A549 treated with CORT108297 at 1 μM for 4 hours (cell line): ENCODE measurements around the gene CABP1. TPM values are rescaled to one million over a fixed set of nuclear protein-coding genes. Genes with fewer than 3 reads are reported as not detected.

ENCODE experiments used
- total RNA-seq: library from RNA; stranded (reverse); fragments of 200-300 nt; extraction: Qiagen RNA extraction; gene quantifications from 5 replicates; pipeline ENCODE4 v1.2.3, GENCODE V29; 2022

The CABP1 gene
- 0.08 to 0.28 TPM (median 0.25 TPM) in 5 replicates for total RNA-seq

GRCh38 chr12:120639771-120640721, at the start of gene CABP1:
Gene CABP1 (plus strand): TSS chr12:120640626. CDS start chr12:120640686, 60 bp downstream.

GRCh38 chr12:120686690-120687577, 46.5 kb downstream of the CABP1 start, which contains the start of gene MLEC:
Gene MLEC (plus strand): TSS chr12:120687149. CDS start chr12:120687297, 148 bp downstream.

DNA sequence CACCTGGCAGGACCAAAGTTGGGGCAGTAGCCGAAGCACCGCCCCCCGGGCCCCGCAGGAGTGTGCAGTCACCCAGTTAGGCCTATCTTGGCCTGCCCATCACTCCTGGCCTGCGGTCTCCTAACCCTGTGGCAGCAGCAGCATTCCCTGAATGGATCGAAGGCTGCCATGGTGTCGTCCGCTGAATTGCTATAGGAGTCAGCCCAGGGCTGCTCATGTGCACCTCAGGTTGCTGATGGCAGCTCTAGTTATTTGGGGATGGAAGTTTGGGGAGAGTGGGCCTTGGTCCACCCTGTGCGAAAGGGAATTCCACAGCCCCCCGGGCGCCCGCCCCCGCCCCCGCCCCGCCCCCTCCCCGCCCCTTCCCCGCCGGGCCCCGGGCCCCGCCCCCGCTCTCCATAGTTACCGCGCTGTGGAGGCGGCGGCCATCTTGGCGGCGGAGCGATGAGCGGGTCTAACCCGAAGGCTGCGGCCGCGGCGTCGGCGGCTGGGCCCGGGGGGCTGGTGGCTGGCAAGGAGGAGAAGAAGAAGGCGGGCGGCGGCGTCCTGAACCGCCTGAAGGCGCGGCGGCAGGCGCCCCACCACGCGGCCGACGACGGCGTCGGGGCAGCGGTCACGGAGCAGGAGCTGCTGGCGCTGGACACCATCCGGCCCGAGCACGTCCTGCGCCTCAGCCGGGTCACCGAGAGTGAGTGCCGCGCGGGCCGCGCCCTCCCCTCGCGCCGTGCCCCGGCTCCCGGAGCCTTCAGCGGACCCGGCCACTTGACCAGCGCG, 69.8 kb downstream of the CABP1 start, which contains the start of gene UNC119B:
Gene UNC119B (plus strand): TSS at position 428 of the 774 bp plus-strand sequence. CDS start 17 bp downstream, at position 445.

Other genes starting within 250 kb of the CABP1 start
- gene COX6A1, start 202.5 kb upstream of the CABP1 start, total RNA-seq = 710 to 890 TPM (median 854 TPM) in 5 replicates
- gene TRIAP1, start 194.2 kb upstream of the CABP1 start, total RNA-seq = 72.6 to 91.5 TPM (median 74.1 TPM) in 5 replicates
- 22.6 to 26.1 TPM (median 25.3 TPM) in 5 replicates for gene GATC, start 194.2 kb upstream of the CABP1 start, total RNA-seq
- gene SRSF9, start 170.9 kb upstream of the CABP1 start, total RNA-seq = 181 to 225 TPM (median 215 TPM) in 5 replicates
- gene DYNLL1, start 144.5 kb upstream of the CABP1 start, total RNA-seq = 628 to 767 TPM (median 649 TPM) in 5 replicates
- 27.2 to 30.9 TPM (median 27.9 TPM) in 5 replicates for gene COQ5, start 111.5 kb upstream of the CABP1 start, total RNA-seq
- gene RNF10, start 106.3 kb upstream of the CABP1 start, total RNA-seq = 99.3 to 116 TPM (median 102 TPM) in 5 replicates
- 50.7 to 58.4 TPM (median 51.9 TPM) in 5 replicates for gene POP5, start 59.2 kb upstream of the CABP1 start, total RNA-seq
- gene MLEC, start 46.5 kb downstream of the CABP1 start, total RNA-seq = 82.8 to 102 TPM (median 87.8 TPM) in 5 replicates
- 25.0 to 31.6 TPM (median 28.8 TPM) in 5 replicates for gene UNC119B, start 69.8 kb downstream of the CABP1 start, total RNA-seq
- gene ACADS, start 85.2 kb downstream of the CABP1 start, total RNA-seq = 8.4 to 11.5 TPM (median 11.4 TPM) in 5 replicates